ENCODE measurements around the gene DEFB124. TPM values are rescaled to one million over a fixed set of nuclear protein-coding genes. Genes with fewer than 3 reads are reported as not detected.
"Not testable (repeated sequence)": the region's sequence is repeated elsewhere in the genome, so short reads cannot be mapped to it uniquely, and the experiment has no call there.

Gene DEFB124
- total RNA-seq, 1 donor from 2014 or later = not detected

GRCh38 chr20:31446084-31446819 is 28.7 kb downstream of the DEFB124 start:
- intact Hi-C loops (cut with DNase I) = no loop called here
- DNase-seq (ENCODE audit: missing footprints) = no peak
- ATAC-seq = no peak

GRCh38 chr20:31440012-31440659 is 34.8 kb downstream of the DEFB124 start, which contains the start of gene DEFB123:
Gene DEFB123 (plus strand): TSS chr20:31440632. CDS start chr20:31440699, 67 bp downstream.
- no peak for ATAC-seq
- intact Hi-C loops (cut with DNase I) = no loop called here

DNA sequence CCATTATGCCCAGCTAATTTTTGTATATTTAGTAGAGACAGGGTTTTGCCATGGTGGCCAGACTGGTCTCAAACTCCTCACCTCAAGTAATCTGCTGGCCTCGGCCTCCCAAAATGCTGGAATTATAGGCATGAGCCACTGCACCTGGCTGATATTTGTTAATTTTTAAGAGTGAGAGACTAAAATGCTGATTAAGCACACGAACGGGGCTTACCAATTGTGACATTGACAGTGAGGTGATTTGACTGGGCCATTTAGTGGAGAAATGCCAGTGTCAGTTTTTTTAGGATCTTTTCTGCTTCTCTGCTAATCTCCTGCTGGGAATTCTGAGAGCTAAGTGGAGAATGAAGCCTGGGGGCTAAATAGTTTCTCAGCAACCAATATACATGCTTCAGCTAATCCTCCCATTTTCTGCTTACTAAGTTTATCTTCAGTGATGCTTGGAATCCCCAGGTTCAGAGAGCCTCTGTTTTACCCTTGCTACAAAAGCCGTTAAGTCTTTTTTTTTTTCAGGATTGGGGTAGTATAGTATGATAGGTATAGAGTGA is 44.3 kb downstream of the DEFB124 start:
- intact Hi-C loops (cut with DNase I) = no loop called here
- ATAC-seq (no peak), DNase-seq (ENCODE audit: missing footprints) (no peak)

More at GRCh38 chr20:31440012-31440659, 34.8 kb downstream of the DEFB124 start, which contains the start of gene DEFB123:
- DNase-seq (ENCODE audit: missing footprints) = no peak

GRCh38 chr20:31427576-31427975 is 47.4 kb downstream of the DEFB124 start:
- intact Hi-C loops (cut with DNase I) = not testable (repeated sequence)

GRCh38 chr20:31426891-31427551 is 47.9 kb downstream of the DEFB124 start:
- ATAC-seq; intact Hi-C loops (cut with DNase I); DNase-seq (ENCODE audit: missing footprints): not testable (repeated sequence)

More at GRCh38 chr20:31427576-31427975, 47.4 kb downstream of the DEFB124 start:
- not testable (repeated sequence) for DNase-seq (ENCODE audit: missing footprints); ATAC-seq

GRCh38 chr20:31425797-31426196 is 49.1 kb downstream of the DEFB124 start:
- intact Hi-C loops (cut with DNase I) = no loop called here
- no peak for ATAC-seq
- no peak for DNase-seq (ENCODE audit: missing footprints)

- DNase-seq (ENCODE audit: missing footprints) (no peak), ATAC-seq (no peak)
- intact Hi-C loops (cut with DNase I) = no loop called here
These were observed 56.6 kb downstream of the DEFB124 start for GRCh38 chr20:31418307-31418706.

- intact Hi-C loops (cut with DNase I) = no loop called here
- no peak for DNase-seq (ENCODE audit: missing footprints)
- no peak for ATAC-seq
These were observed 59.3 kb downstream of the DEFB124 start for GRCh38 chr20:31415653-31416052.

Other genes starting within 250 kb of the DEFB124 start
- not detected for gene DEFB115, start 217.5 kb downstream of the DEFB124 start, total RNA-seq
- not detected for gene DEFB116, start 166.5 kb downstream of the DEFB124 start, total RNA-seq
- gene DEFB118, start 106.5 kb downstream of the DEFB124 start, total RNA-seq = not detected
- not detected for gene DEFB119, start 84.5 kb downstream of the DEFB124 start, total RNA-seq
- not detected for gene DEFB121, start 68.9 kb downstream of the DEFB124 start, total RNA-seq
- not detected for gene DEFB123, start 34.5 kb downstream of the DEFB124 start, total RNA-seq
- 2.4 TPM for gene REM1, start 161 bp upstream of the DEFB124 start, total RNA-seq
- gene HM13, start 39.3 kb upstream of the DEFB124 start, total RNA-seq = 46.7 TPM
- gene ID1, start 130.2 kb upstream of the DEFB124 start, total RNA-seq = 98.9 TPM
- gene COX4I2, start 162.8 kb upstream of the DEFB124 start, total RNA-seq = 7.1 TPM
- gene BCL2L1, start 247.7 kb upstream of the DEFB124 start, total RNA-seq = 55.2 TPM